Activated naive CD4-positive, alpha-beta T cell treated with anti-CD3 and anti-CD28 coated beads, Interleukin-2, amount 50 U/mL, for 72 hours (primary cell): ENCODE data around the gene GDPD2. TPM values are rescaled to one million over a fixed set of nuclear protein-coding genes. Genes with fewer than 3 reads are reported as not detected.

Experiments
- ATAC-seq, 2 donors: fragments of 150-1000 bp; cut with Tn5 transposase; 2 replicates each; pipeline ENCODE4 v1.10.0; 2021; ENCODE audit warnings: mild to moderate bottlenecking in 2 of 2, moderate library complexity in 2 of 2
- DNase-seq, 2 donors: peaks; one replicate each; pipeline ENCODE4 v3.0.0; 2021 to 2022; ENCODE audit warnings: low spot score in 2 of 2
- H3K27ac Mint-ChIP-seq, 2 donors: one replicate each; pipeline ENCODE4 v1.8.0; 2022; ENCODE audit warnings: mild to moderate bottlenecking in 2 of 2, mixed read lengths in 2 of 2
- H3K36me3 Mint-ChIP-seq, 2 donors: one replicate each; pipeline ENCODE4 v1.8.0; 2022; ENCODE audit warnings: mixed read lengths in 2 of 2
- H3K9me3 Mint-ChIP-seq, 2 donors: one replicate each; pipeline ENCODE4 v1.8.0; 2022; ENCODE audit warnings: mixed read lengths in 2 of 2
- total RNA-seq, 2 donors: library from RNA; stranded (reverse); gene quantifications; one replicate each; pipeline ENCODE4 v1.2.3, GENCODE V29; 2022

Gene GDPD2
- total RNA-seq, 2 donors from 2014 or later, result 0.14 to 0.16 TPM

- Mint-ChIP-seq H3K36me3 (no peaks in the 10 kb centered on the region), H3K27ac (peak overlapping the region; percentile 84 to 95), H3K9me3 (no peaks in the 10 kb centered on the region)
- ATAC-seq (peak; percentile 85 to 86), DNase-seq (peak; percentile 72)
Measured at GRCh38 chrX:70433848-70434351, 10.8 kb downstream of the GDPD2 start.

GRCh38 chrX:70434352-70434866 is 11.3 kb downstream of the GDPD2 start:
- ATAC-seq (peak; percentile 72 to 75), DNase-seq (peak in 1 of 2 donors; percentile 39)
- Mint-ChIP-seq H3K27ac (peak overlapping the region; percentile 84 to 95), H3K36me3 (no peaks in the 10 kb centered on the region), H3K9me3 (no peaks in the 10 kb centered on the region)

DNA sequence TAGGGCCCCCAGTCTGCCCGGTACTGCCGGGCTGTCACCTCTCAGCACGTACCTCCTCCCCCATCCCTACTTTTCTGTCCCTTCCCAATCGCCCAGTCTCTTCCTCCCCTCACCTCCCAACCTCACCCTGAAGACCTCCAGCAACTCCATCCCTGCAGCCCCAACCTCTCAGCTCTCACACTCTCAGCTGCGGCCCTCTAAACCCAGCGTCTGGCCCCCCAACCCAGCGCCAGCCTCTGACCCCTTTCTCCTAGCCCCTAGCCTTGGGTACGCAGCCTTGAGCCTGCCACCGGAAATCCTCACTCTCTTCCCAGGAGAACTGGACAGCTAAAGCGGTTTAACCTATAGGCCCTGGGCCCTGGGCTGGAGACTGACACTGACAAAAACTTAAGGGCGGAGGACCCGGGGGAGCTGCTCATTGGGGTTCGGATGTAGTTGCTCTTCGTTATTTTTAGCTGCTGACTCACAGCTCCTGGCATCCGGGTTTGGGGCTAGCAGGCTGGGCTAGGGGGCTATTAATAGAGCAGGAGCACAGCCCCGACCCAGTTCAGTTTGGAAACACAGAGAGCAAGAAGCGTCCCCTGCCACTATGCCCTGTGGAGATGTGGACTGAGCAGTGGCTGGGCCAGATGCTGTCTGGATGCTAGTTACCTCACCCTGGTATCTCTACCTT is 11.9 kb downstream of the GDPD2 start:
- H3K36me3 Mint-ChIP-seq, result no peaks in the 10 kb centered on the region

DNA sequence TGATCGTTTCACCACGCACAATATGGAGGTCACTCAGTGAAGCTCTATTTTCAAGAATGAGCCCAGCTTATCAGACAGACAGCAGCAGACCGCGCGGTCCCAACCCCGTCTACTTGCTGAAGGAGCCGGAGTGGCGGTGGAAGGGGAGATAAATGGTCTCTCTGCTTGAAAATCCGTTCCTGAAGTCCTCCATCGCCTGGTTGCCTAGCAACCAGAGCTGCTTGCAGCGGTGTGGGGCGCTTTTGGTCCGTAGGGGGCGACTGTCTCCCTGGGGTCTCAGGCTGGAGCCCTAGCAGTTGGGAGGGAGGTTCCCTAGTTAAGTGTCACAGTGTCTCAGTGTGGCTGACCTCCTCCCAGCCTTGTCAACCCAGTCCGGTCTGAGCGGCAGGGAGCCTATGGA is 13.2 kb downstream of the GDPD2 start:
- no peaks in the 10 kb centered on the region for H3K9me3 Mint-ChIP-seq
- H3K27ac Mint-ChIP-seq, result no peak overlapping the region
- no peaks in the 10 kb centered on the region for H3K36me3 Mint-ChIP-seq
- ATAC-seq (no peak), DNase-seq (no peak)

More for the DNA sequence above, 11.9 kb downstream of the GDPD2 start:
- Mint-ChIP-seq H3K9me3 (no peaks in the 10 kb centered on the region), H3K27ac (no peak overlapping the region)
- ATAC-seq (no peak), DNase-seq (no peak)

DNA sequence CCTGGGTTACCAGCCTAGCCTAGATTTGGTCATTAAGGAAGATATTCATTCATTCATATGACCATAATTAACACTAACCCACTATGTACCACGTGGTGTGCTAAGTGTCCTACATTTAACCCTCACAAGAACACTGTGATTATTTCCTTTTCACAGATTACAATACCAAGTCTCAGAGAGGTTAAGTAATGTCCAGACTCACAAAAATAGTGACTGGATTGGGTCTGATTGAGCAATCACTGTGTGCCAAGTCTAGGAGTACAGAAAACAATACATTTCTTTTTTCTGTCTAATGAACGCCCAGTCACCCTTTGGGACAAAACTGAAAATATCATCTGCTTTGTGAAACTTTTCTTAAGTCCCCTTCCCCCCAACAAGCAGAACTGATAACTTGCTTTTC is 13.9 kb downstream of the GDPD2 start:
- no peak overlapping the region for H3K27ac Mint-ChIP-seq
- H3K36me3 Mint-ChIP-seq, result no peaks in the 10 kb centered on the region
- DNase-seq, result no peak
- ATAC-seq, result no peak
- no peaks in the 10 kb centered on the region for H3K9me3 Mint-ChIP-seq

DNA sequence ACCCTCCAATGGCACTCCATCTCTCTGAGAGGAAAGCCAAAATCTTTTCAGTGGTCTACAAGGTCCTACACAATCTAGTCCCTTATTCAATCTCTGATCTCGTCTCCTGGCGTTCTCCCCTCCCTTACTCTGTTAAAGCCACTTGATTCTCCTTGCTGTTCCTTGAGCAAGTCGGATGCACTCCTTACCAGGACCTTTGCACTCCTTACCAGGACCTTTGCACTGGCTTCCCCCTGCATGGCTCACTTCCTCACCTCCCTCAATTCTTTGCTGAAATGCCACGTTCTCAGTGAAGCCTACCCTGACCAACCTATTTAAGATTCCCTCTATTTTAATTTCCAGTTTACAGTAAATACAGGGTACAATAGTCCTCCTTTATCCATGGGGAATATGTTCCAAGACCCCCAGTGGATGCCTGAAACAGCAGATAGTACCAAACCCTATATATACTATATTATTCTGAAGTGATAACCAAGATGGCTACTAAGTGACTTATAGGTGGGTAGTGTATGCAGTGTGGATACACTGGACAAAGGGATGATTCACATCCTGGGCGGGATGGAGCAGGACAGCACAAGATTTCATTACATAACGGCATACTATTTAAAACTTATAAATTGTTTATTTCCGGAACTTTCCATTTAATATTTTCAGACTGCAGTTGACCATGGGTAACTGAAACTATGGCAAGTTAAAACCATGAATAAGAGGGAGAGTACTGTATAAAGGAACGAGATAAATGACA is 15.0 kb downstream of the GDPD2 start:
- Mint-ChIP-seq H3K27ac (no peak overlapping the region), H3K9me3 (no peaks in the 10 kb centered on the region), H3K36me3 (no peaks in the 10 kb centered on the region)
- DNase-seq, result no peak
- no peak for ATAC-seq

DNA sequence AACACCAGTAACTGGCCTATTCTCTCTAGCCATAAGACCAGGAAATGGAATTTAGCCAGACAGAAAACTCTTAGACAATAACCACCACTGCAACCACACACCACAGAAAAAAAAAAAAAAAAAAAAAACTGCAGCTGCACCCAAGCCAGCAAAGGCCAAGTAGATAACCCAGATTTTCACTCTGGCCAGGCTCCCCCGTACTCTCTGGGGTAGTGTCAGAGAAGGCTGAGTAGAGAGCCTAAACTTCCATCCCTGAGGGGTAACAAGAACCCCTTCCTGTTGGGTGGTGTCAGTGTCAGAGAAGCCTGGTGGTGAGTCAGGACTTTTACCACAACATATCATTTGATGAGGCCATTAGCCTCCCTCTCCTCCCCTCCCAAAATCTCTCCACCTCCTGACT is 15.9 kb downstream of the GDPD2 start:
- ATAC-seq, result peak; percentile 28 to 36
- Mint-ChIP-seq H3K9me3 (no peaks in the 10 kb centered on the region), H3K27ac (no peak overlapping the region), H3K36me3 (no peaks in the 10 kb centered on the region)
- no peak for DNase-seq

- Mint-ChIP-seq H3K9me3 (no peaks in the 10 kb centered on the region), H3K36me3 (no peaks in the 10 kb centered on the region), H3K27ac (no peak overlapping the region)
- DNase-seq (no peak), ATAC-seq (no peak)
Measured at GRCh38 chrX:70442224-70442623, 19.1 kb downstream of the GDPD2 start.

DNA sequence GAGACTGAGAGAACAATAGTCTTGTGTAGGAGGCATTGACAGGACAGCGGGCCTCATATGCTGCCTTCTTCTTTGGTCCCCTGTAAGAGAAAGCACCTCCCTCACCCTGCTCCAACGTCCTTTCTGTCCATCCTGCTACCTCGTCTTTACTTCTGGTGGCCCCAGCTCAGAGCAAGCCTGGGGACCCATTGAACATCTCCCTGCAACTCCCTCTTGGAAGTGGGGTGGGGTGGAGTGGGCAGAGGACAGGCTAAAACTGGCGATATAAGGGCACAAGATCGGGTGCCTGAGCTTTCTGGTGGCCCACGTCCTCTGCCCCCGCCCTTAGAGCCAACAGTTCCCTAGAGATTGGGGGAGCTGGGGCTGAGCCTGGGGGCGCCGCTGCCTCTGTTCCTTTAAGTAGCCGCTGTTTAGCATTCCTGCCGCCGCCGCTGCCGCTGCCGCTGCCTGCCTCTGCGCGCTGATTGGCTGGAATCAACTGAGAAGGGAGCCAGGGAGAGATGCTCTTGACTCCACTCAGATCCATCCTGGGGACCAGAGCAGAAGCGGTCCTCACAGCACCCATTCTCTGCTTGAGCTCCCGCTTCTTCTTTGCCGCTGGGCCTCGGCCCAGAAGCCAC is 21.3 kb downstream of the GDPD2 start, which contains the start of gene DLG3:
DLG3 (plus strand) TSS at position 510 of the 620 bp plus-strand sequence. CDS start 367 bp downstream, outside the sequence.
- DNase-seq, result no peak
- ATAC-seq, result peak in 1 of 2 donors; percentile 68

GRCh38 chrX:70444946-70445656 is 22.0 kb downstream of the GDPD2 start:
- H3K27ac Mint-ChIP-seq, result no peak overlapping the region
- ATAC-seq (peak in 1 of 2 donors; percentile 52), DNase-seq (no peak)
- H3K36me3 Mint-ChIP-seq, result no peaks in the 10 kb centered on the region
- no peaks in the 10 kb centered on the region for H3K9me3 Mint-ChIP-seq

More for the DNA sequence above, 21.3 kb downstream of the GDPD2 start, which contains the start of gene DLG3:
- no peak within 1 kb of the TSS for H3K27ac Mint-ChIP-seq
- H3K9me3 Mint-ChIP-seq, result no peaks in the 10 kb centered on the region
- H3K36me3 Mint-ChIP-seq, result no peaks in the 10 kb centered on the region

DNA sequence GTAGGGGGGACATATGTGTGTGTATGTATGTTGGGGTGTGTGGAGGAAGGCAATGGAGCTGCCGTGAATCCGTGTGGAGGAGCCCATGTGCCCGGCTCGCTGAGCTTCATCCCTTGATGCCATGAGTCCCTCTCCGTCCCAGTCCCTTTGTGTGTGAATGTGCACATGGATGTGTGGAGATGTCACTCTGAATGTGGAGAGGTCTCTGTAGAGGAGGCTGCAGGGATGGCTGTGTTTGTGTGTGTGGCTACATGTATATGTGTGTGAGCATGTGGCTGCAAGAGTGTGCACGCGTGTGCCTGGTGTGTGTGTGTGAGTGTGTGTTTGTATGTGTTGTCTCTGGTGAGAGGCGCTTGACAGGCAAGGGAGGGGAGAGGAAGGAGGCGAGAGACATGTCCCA is 22.8 kb downstream of the GDPD2 start:
- no peak overlapping the region for H3K27ac Mint-ChIP-seq
- no peak for ATAC-seq
- no peak for DNase-seq
- no peaks in the 10 kb centered on the region for H3K9me3 Mint-ChIP-seq
- H3K36me3 Mint-ChIP-seq, result no peaks in the 10 kb centered on the region

GRCh38 chrX:70446380-70447350 is 23.6 kb downstream of the GDPD2 start:
- H3K36me3 Mint-ChIP-seq, result no peaks in the 10 kb centered on the region
- H3K9me3 Mint-ChIP-seq, result no peaks in the 10 kb centered on the region
- no peak overlapping the region for H3K27ac Mint-ChIP-seq
- ATAC-seq, result no peak
- no peak for DNase-seq

GRCh38 chrX:70449457-70449966 is 26.4 kb downstream of the GDPD2 start:
- no peaks in the 10 kb centered on the region for H3K9me3 Mint-ChIP-seq
- no peak overlapping the region for H3K27ac Mint-ChIP-seq
- DNase-seq, result no peak
- no peaks in the 10 kb centered on the region for H3K36me3 Mint-ChIP-seq
- no peak for ATAC-seq

- Mint-ChIP-seq H3K27ac (no peak overlapping the region), H3K9me3 (no peaks in the 10 kb centered on the region), H3K36me3 (peaks cover 0 to 6% of the 10 kb centered on the region in 2 donors)
- peak in 1 of 2 donors; percentile 50 for DNase-seq
- peak in 1 of 2 donors; percentile 30 for ATAC-seq
Measured at GRCh38 chrX:70452143-70452733, 29.1 kb downstream of the GDPD2 start.
